Left renal cortex interstitium (tissue), 4 donors: ENCODE data around the gene ENOX1. TPM values are rescaled to one million over a fixed set of nuclear protein-coding genes. Genes with fewer than 3 reads are reported as not detected.

Experiments used
- DNase-seq, 4 donors: peaks; one replicate each; pipeline ENCODE4 v3.0.0-alpha.2; 2013; ENCODE audit warnings: low read depth in 4 of 4, low spot score in 2 of 4, missing footprints in 1 of 4
- polyA plus RNA-seq, 4 donors: library from polyadenylated mRNA; unstranded; fragments of 120-200 nt; gene quantifications; one replicate each; pipeline ENCODE4 v1.2.1, GENCODE V29; 2013; ENCODE audit not compliant: insufficient read length in 4 of 4

Gene ENOX1
- polyA plus RNA-seq, 4 donors, result 9.6 to 12.0 (median 10.6) TPM

DNA sequence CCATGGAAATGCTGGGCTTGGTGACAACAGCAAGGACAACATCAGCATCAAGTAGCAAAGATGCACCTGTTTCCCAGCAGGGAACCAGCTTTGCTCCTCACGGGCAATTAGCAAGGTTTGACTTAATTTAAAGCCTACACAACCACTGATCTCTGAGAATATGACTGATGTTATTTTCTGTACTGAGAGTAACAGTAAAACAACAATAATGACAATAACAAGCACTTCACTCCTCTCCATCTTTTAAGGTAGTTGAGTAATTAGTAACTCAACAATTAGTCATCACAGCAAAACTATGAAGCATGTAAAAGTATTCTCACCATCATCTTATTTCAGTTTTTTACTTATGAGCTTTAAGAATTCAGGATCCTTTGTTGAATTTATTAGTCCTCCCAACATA is 37.3 kb downstream of the ENOX1 start:
- DNase-seq, result no peak

DNA sequence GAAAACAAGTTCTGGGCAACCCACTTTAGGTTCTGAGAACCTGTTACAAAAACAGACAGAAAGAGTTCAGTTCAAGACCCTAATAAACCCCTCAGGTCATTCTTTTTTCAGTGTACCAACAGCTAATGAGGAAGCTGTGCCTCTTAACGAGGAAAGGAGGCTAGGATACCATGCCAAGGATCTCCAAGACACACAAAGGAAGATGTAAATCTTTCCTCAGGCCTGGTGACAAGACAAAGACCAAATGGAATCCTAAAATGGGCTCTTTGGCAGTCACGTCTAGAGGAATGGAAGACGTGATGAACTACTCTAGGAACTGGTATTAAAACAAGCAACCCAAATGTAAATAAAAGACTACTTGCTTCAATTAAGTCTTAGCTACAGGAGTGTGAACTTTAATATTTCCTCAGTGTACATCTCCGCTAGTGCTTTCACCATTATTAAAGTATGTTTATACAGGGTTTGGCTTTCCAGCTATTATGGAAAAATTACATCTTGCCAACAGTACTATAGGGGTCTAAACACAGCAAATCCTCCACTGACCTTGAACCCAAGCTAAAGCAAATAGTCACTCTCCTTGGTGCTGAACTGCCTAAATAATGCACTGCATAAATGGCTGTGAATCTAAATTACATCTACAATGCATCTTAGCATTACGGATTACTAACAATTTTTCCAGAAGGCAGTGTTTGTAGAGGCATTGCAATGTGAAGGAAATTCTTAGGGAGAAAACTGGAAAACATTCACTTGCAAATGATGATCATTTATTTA is 42.3 kb downstream of the ENOX1 start:
- DNase-seq, result no peak

DNA sequence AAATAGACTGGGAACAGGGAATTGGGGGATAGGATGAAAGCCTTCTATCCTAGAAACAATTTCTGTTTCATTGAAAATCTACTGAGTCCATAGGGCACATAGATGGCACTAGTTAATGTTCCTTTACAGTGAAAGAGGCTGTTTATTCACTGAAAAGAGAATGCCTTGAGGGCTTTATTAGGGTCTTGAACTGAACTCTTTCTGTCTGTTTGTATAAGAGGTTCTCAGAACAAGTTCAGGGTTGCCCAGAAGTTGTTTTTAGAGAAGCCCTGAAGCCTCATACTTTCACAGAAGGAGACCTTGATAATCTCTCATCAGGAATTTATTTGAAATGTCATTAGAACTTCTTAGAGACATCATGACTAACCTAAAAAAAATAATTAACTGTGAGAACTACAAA is 43.9 kb downstream of the ENOX1 start:
- DNase-seq, result no peak

DNA sequence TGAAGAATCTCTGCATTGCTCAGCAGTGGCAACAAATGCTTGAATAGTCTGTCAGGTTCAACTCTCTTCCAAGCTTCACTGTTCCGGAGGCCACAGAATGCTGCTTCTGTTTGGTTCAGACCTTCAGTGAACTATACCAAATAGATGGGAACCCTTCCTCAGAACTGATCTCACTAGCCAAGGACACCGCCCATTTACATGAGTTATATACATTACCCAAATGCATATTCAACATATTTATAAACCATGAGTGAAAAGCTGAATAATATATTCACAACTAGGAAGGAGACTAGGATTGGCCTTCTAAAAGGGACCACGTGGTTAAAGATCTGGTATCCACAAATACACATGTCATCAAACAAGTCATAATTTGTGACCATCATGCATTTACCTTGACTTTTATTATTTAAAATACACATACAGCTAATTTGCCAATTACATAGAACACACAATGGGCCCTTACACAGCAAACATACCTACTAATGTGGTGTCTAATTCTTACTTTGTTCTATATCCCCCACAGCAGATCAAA is 49.3 kb downstream of the ENOX1 start:
- DNase-seq, result no peak

DNA sequence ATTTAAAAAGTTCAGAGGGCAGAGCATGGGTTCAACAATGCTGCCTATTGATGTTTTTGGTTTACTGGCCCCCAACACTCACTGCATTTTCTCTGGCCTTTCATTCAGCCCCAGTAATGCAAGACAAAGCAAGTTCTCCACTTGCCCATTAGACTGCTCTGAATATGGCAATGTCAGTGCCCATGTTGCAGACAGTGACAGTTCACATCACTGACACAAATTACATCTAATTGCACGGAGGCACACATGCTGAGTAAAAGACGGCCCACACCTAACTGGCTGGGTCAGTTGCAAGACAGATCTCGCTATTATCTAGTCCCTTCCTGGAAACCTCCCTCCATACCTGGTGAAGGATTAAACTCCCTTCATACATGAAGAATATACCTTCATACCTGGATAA is 54.0 kb downstream of the ENOX1 start:
- no peak for DNase-seq

DNA sequence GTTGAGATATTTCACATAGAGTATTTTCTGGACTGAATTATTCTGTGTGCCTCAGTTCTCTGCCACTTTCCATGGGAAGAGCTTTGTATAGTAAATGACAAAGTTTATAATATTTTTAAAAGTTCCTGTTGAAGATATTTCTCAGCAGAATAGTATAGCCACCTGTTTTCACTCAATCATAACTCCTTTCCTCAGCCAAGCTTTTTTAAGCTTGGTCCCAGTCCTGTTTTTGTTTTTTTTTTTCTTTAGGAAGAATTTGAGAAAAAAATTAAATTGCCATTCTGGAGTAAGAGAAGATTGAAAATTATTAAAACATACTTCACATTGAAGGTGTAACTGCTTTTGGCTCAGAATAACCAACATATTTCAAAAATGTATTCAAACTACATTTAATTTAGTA is 55.5 kb downstream of the ENOX1 start:
- no peak for DNase-seq

DNA sequence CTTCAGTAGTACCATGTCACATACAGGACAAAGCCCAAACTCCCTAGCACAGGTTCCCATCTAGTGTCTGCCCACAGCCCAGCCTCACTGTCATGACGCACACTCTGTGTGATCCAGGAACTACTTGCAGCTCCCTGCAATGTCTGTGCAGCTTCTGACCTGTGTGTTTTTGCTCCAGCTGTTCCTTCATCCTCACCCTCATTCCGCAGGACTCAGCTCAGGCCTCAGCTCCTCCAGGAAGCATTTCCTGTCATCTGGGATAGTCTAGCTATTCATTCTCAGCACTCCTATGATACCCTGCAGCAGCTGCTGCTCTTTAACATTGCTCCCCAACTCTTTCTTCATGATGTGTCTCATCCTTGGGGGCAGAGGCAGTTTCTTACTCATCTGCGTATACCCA is 56.1 kb downstream of the ENOX1 start:
- no peak for DNase-seq

DNA sequence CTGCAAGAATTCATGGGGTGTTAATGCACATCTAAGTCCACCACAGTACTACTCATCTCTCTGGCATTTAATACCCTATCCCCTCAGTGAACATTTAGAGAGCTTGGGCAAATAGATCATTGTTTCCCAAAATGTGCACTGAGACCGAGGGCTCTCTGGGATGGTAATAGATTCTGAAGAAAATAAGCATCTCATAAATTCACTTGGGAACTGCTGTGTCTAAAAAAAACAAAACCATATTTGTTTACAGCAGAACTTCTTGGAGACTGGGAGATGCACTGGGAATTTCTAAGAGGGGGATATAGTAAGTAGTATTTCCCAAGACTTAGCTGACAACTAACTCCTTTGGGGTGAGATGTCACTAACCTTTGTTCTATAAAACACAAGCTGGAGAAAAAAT is 58.4 kb downstream of the ENOX1 start:
- no peak for DNase-seq

DNA sequence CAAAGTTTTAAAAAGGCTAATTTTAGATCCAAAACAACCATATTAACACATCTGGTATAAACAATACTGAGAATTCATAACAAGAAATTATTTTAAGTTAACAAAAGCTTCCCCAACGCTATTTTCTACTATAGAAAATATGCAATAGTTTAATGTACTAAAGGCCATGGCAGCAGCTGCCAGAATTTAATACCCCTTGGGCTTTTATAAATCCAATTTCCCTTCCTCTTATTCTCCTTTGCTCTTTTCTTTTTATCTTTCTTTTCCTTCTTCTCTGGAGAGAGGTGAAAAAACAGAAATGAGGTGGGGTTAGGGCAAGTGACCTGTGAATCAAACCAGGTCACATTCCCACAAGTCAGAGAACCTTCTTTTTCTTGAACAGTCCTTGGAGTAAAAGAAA is 58.9 kb downstream of the ENOX1 start:
- no peak for DNase-seq

DNA sequence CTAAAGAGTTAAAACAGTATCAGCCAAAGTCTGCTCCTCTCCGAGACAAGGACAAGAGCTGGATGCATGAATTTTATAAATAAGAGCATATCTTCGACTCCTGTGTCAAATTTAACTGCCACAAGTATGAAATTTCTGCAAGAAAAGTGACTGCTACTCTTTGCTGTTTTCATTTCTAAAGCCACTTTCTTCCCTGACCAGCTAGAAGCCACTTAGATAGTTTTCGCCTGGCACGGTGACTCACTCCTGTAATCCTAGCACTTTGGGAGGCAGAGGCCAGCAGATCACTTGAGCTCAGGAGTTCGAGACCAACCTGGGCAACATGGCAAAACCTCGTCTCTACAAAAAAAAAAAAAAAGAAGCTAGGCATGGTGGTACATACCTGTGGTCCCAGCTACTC is 61.3 kb downstream of the ENOX1 start:
- DNase-seq, result no peak

DNA sequence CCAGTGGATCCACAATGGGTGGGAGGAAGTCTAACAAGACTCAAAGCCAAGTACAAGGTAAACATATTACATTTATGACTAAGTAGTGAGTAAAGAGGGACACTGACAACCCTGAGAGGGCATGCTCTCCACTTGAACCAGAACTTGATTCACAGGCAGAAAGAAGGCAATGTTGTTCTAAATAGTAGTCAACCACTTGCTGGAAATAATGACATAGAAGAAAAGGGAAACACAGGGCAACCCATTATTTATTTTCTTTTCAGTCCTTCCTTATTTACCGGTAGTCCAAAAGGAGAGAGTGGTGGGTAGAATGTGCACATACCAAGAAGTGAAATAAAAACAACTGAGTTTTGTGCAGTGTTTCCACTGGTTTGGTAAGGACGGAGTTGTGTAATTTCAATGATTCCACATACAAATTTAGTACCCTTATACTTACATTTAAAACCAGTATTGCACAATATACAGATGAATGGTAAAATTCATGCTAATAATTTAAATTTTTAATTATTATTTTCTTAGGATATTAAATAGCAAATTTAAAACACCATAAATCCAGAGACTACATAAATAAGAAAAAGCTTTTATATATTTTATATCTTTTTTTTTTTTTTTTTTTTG is 65.9 kb downstream of the ENOX1 start:
- no peak for DNase-seq

DNA sequence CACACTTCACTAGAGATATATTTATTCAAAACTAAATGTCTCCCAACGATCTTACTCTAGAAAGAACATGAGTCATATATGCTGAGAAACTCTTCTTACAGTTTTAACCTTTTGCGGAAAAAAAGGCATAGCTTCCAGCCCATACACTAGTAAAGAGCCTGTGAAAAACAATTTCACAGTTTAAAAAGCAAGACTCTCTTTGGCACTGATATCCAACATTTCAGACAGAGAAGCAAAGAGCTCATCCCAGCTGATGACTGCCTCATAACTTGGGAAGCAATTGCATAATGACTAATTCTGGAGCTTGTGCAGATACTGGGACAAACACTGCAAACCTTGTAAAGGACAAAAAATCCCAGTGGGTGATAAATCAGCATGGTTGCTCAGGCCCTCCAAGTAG is 88.0 kb downstream of the ENOX1 start:
- no peak for DNase-seq

DNA sequence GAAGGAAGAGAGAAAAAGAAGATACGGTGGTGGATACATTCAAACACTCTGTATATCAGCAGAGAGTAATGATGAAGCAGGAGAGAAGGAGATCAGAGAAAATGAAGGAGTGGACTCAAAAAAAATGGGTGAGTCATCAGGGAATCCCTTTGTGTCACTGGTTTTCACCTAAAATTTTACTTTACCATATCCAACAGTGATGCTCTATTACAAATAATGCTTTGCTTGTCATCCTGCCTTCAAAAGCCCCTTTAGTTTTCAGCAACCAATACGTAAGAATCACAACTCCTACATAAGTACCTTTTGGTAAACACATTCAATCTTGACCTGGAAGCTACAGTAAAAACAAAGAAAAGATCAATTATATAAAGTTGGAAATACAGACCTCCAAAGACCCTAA is 88.8 kb downstream of the ENOX1 start:
- DNase-seq, result no peak

DNA sequence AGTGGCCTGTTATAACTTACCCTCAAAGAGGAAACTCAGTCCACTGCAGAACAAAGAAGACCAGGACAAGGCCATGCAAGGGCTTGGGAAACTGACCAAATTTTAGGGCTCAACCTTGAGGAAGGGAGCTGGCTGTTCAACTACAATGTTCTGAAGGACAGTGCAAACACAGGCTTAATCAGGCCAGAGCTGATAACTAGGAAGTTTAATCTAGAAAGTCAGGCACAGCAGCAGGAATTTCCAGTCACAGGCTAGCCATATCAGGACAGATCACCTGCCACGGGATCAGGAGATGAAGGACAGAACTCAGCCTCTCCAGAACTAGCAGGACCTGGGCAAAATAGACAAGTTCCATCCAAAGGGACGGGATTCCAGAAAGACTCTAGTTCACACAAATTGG is 89.4 kb downstream of the ENOX1 start:
- DNase-seq, result no peak

DNA sequence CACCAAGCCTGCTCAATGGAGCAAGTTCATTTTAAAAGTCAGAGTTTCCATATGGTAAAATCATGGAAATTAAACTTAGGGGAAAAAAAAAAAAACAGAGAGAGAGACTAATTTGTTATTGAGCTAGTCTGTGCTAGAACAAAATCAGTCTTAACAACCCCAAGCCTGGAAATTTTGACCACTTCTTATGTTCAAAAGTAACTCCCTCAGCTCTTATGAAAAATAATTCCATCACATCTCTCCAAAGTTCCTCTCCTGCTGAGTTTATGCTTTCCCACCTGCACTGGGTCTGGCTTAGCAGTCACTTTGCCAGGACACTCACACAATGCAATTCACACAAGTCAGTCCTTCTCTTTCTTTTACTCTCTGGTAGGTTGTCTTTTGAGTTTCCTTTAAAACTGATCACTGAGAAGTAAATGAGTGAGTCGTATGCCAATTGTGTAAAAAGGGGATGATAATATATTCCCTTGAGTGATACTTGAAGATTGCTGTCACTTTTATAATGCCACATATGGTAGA is 92.6 kb downstream of the ENOX1 start:
- no peak for DNase-seq

DNA sequence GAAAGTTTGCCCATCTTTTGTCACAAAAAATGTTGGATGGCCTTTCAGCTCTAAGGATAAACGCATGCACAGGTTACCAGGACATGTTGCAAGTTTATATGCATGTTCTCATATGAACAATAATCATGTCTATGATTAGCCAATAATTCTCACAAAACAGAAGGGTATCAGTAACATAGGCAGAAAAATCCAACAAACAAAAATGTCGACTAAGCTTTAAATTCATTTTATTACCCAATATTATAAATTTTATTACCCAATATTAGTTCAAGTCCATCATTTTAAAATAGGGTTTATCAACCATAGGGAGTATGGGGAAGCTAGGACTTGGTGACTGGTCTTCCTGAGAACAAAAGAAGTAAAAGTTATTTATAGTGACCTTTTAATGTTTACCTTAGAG is 93.1 kb downstream of the ENOX1 start:
- no peak for DNase-seq

DNA sequence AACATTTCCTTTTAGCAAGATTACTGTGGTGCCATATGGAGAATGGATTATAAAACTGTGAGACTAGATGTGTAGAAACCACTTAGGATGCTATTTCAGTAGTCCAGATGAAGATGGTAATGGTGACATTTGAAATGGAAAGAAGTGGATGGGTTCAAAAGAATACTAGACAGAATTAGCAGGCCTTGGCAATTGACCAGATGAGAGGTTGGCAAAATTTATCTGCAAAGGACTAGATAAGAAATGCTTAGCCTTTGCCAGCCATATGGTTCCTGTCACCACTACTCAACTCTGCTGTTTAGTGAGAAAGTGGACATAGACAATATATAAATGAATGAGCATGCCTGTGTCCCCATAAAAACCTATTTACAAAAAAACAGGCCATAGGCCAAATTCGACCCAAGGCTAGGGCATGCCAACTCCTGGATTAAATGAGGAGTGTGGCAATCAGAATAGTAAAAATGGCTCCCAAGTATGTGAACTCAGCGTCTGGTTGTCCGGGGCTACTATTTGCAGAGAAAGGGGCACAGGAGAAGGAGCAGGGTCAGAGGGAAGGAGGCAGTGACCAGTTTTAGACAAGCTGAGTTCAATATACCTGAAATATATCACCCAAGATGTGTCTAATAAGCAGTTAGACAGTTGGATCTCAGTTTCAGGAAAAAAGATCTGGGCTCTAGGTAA is 98.4 kb downstream of the ENOX1 start:
- no peak for DNase-seq

DNA sequence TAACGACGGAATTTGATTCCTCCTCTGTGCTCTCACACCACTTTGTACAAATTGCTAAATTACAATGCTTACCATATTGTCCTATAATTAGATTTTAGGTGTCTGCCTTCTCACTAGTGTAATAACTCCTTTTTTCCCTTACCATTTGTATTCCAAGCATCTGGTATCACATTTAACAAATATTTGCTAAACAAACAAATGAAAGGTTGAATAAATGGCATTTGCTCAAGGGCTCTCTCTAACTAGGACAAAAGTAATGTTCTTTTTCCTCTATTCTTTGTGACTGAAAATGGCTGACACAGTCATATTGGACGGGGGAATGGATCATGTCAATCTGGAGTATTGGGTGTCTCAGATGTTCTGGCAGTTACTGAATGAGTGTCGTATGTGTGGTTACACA is 99.7 kb downstream of the ENOX1 start:
- DNase-seq, result no peak

DNA sequence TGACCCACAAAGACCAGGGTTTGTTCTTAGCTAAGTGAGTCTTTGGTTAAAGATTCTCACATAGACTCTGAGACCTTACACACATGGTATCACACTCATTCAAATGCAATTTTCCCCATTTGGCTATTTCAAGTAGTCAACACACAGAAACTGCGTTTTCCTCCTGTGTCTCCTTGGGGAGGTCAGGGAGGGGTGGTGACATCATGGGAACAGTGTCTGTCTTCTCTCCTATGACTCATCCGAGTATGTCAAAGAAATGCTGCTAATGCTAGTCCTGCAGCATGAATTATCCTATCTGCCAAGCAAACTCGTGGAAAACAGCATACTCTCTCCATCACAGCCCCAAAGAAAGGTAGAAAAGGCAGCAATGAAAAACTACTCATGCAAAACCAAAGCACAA is 100.2 kb downstream of the ENOX1 start:
- no peak for DNase-seq

DNA sequence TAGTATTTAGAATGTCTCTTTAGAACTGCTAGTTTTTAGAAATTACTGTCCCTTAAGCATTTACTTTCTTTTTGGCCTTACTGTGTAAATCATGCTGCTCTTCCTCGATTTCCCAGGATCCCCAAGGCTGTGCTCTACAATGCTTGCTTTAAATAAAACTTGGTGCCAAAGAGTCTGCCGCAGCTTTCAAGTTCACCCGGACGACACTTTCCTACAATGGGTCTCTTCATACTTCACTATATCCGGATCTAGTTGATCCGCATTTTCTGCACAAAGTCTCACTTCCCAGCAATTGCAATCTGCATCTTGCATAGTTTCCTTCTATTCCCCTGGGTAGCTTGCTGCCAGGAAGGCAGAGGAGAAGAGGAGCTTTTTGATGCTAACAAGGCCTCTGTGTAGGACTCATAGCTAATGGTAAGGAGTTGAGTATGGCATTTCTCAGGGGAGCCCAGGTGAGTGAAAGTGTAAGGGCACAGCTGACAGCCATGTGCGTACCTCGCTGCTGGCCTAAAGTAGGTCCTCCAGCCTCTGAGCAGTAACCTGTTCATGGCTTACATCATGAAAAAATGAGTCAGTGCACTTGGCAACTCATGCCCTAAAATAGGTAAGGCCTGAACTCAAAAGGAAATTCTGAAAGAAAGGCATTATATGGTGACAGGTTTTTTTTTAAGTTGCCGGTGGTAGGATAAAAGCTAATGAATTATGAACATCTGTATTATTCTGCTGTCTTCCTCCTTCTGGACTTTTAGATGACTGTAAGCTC is 101.6 kb downstream of the ENOX1 start:
- no peak for DNase-seq

DNA sequence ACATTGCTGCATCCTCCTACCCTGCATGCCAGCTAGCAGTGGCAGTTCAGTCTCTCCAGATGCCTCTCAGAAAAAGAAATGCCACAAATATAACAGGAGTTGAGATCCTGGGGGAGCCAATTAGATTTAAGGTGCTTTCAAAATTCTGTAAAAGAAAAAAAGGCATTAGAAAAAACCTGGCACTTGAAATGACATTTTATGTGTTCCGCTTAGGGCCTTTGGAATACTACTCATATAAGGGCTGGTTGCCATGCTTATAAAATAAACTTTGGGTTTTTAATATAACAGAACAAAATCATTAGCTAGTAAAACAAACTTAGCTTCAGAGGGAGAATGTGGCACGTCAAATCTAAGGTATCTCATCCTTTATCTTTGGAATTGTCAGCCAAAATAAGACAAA is 104.1 kb downstream of the ENOX1 start:
- DNase-seq, result no peak
